MV-4-11 (cell line): ENCODE measurements around the gene CNEP1R1.
"Not testable (repeated sequence)": the region's sequence is repeated elsewhere in the genome, so short reads cannot be mapped to it uniquely, and the experiment has no call there.

ENCODE experiments used
- DNase-seq: peaks from one replicate; lab custom pipeline; 2025; lab: John Stamatoyannopoulos, UW

CNEP1R1 gene

GRCh38 chr16:50024684-50025536 is at the start of gene CNEP1R1:
CNEP1R1 (plus strand) TSS chr16:50025225; CDS start chr16:50025316, 91 bp downstream.
- peak; percentile 96 for DNase-seq

- no peak for DNase-seq
Measured at GRCh38 chr16:49977427-49977826, 47.6 kb upstream of the CNEP1R1 start.

DNA sequence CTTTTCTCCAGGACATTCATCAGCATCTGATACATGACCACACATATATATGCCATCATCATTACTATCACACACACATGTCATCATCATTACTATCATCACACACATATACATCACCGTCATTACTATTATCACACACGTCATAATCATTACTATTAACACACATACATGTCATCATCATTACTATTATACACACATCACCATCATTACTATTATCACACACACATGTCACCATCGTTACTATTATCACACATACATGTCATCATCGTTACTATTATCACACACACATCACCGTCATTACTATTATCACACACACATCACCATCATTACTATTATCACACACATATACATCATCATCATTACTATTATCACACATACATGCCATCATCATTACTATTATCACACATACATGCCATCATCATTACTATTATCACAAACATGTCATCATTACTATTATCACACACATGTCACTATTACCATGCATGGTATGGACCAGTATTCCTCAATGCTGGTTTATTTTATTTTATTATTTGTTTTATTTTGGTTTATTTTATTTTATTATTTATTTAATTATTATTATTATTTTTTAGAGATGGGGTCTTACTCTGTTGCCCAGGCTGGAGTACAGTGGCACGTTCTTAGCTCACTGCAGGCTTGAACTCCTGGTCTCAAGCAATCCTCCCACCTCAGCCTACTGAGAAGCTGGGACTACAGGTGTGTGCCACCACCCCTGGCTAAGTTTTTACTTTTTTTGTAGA is 46.3 kb upstream of the CNEP1R1 start:
- DNase-seq = no peak

- no peak for DNase-seq
Measured at GRCh38 chr16:49980166-49980565, 44.9 kb upstream of the CNEP1R1 start.

GRCh38 chr16:49986351-49987124 is 38.5 kb upstream of the CNEP1R1 start:
- DNase-seq = no peak

DNA sequence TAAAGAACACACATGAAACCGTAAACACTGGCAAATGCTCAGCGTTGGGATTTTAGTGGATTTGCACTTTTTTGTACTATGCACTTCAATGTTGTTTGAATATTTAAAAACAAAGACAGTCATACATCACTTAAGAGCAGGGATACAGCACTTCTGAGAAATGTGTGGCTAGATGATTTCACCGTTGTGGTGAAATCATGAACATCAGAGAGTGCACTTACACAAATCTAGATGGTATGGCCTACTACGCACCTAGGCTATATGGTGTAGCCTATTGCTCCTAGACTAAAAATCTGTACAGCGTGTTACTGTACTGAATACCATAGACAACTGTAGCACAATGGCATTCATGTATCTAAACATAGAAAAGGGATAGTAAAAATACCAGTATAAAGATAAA is 37.6 kb upstream of the CNEP1R1 start:
- DNase-seq = peak; percentile 4

- no peak for DNase-seq
Measured at GRCh38 chr16:49992825-49993224, 32.2 kb upstream of the CNEP1R1 start.

DNA sequence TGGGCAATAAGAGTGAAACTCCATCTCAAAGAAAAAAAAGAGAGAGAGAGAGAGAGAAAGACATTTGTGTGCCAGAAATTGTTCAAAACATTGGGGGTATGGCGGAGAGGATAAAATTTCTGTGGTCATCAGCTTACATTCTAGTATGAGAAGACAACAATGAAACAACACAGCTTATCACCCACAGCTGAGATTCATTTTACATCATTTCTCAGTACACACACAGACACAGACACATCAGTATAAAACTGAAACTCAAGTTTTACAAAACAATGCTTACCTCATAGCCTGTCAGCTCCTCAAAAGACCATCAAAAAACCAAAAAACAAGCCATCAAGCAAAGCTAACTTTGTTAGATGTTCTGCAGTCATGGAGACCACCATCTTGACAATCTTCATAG is 31.4 kb upstream of the CNEP1R1 start:
- no peak for DNase-seq

DNA sequence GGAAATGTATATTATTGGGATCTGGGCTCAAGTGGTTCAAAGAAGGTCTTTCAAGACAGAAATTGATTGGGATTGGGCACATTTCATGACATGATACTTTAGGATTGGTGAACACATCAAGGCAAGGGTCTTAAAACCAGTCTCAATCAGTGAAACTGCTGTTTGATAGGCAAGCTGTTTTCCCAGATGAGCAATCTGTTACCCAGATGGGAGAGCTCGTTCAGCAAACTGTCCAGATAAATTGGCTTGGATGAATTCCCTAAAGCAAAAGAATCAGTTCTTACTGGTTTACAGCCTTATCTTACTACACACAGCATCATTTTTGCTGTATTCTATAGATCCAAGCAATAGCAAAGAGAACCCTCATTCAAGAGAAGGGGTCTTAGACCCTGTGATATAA is 31.0 kb upstream of the CNEP1R1 start:
- no peak for DNase-seq

DNA sequence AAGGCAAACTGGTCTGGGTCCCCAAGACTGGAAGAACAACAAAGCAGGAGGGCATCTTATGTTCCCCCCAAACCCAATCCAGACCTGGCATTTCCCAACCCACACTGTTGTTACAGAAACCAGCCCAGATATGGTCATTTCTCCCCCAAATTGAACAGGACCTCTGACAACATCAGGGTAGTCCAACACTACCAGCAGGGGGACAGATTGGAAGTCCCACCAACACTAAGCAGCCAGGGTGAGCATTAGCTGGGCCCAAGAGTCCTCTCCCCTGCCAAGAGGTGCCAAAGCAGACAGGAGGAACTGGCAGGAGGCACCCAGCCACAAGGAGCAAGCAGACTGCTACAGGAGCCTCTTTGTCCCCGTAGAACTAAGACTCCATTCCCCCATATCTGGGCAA is 29.3 kb upstream of the CNEP1R1 start:
- DNase-seq = no peak

DNA sequence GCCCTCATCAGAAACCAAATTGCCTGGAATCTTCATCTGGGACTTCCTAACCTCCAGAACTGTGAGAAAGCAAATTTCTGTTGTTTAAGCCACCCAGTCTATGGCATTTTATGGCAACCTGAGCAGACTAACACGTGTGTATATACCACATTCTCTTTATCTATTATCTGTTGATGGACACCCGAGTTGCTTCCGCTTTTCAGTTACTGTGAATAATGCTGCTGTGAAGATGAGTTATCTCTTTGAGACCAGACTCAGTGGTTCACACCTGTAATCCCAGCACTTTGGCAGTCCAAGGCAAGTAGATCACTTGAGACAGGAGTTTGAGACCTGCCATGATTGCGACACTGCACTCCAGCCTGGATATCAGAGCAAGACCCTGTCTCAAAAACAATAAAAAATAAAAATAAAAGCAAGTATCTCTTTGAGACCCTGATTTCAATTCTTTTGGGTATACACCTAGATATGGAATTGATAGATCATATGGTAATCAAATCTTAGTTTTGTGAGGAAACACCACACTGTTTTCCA is 27.2 kb upstream of the CNEP1R1 start:
- DNase-seq = no peak

DNA sequence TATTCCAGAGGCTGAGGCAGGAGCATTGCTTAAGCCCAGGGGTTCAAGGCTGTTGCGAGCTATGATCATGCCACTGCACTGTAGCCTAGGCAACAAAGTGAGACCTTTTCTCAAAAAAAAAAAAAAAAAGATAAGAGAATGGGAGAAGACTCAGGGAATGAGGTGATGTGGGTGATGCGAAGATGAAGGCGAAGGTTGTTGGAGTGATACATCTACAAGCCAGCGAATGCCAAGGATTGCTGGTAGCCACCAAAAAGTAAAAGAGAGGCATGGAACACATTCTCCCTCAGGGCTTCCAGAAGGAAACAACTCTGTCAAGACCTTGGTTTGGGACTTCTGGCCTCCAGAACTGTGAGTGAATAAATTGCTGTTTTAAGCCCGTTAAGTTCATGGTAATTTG is 26.0 kb upstream of the CNEP1R1 start:
- DNase-seq = no peak

- no peak for DNase-seq
Measured at GRCh38 chr16:50001144-50001543, 23.9 kb upstream of the CNEP1R1 start.

DNA sequence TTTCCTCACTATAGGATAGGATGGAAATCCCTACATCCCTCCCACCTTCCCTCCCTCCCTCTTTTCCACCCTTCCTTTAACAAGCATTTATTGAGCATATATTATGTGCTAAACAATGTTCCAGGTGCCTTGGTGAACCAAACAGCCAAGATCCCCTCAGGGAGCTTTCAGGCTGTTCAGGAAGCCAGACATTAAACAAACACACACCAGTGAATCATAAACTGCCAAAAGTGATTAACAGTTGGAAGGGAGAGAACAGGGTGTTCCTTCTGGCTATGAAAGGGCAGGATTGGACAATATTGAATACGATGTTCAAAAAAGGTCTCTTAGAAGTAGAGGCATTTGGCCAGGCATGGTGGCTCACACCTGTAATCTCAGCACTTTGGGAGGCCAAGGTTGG is 22.8 kb upstream of the CNEP1R1 start:
- DNase-seq = no peak

GRCh38 chr16:50004239-50004638 is 20.8 kb upstream of the CNEP1R1 start:
- no peak for DNase-seq

DNA sequence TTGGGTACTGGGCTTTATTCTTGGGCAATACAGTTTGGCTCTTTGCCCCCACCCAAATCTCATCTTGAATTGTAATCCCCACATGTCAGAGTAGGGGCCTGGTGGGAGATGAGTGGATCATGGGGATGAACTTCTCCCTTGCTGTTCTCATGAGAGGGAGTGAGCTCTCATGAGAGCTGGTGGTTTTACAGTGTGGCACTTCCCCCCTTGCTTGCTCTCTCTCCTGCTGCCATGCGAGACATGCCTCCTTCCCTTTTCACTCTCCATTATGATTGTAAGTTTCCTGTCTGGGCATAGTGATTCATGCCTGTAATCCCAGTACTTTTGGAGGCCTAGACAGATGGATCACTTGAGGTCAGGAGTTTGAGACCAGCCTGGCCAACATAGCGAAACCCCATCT is 18.1 kb upstream of the CNEP1R1 start:
- DNase-seq = peak; percentile 85

DNA sequence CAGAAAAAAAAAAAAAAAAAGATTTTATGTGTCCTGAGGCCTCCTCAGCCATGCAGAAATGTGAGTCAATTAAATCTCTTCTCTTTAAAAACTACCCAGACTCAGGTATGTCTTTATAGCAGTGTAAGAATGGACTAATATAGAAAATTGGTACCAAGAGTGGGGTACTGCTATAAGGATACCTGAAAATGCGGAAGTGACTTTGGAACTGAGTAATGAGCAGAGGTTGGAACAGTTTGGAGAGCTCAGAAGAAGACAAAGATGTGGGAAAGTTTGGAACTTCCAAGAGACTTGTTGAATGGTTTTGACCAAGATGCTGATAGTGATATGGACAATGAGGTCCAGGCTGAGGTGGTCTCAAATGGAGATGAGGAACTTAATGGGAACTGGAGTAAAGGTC is 17.3 kb upstream of the CNEP1R1 start:
- no peak for DNase-seq

DNA sequence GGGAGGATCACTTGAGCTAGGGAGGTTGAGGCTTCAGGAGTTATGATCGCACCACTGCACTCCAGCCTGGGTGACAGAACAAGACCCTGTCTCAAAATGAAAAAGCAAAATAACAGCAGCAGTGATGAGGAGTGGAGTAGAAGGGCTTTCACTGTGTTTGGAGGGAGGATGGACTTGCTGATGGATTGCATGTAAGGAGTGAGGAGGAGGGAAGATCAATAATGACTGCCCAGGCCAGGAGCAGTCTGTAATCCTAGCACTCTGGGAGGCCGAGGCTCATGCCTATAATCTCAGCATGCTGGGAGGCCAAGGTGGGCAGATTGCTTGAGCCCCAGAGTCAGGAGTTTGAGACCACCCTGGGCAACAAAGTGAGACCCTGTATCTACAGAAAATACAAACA is 14.8 kb upstream of the CNEP1R1 start:
- DNase-seq = no peak

- DNase-seq = peak; percentile 92
Measured at GRCh38 chr16:50011707-50012106, 13.3 kb upstream of the CNEP1R1 start.

DNA sequence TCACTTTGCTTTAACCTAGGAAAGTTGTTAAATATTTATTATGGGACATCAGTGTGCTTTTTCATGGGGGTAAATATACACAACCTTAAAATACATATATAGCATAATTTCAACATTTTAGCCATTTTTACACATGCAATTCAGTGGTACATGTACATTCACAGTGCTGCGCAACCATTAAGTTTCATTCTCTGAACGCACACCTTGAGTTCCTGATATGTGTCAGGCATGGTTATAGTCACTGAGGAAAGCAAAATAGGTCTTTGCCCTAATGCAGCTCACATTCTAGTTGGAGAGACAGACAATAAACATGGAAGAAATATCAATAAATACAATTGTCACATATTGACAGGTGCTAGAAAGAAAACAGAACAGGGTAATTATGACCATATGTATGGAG is 12.8 kb upstream of the CNEP1R1 start:
- DNase-seq = no peak

- DNase-seq = not testable (repeated sequence)
Measured at GRCh38 chr16:50014211-50014610, 10.8 kb upstream of the CNEP1R1 start.

DNA sequence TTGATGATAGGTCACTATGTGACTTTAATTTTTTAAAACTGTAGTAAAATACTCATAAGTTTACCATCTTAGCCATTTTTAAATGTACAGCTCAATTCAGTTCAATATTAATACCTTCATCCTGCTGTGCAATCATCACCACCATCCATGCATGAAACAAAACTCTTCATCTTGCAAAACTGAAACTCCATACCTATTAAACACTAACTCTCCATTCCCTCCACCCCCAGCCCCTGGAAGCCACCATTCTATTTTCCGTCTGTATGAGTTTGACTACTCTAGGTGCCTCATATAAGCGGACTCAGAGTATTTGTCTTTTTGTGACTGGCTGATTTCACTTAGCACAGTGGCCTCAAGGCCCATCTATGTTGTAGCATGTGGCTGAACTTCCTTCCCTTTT is 9.4 kb upstream of the CNEP1R1 start:
- no peak for DNase-seq
